Activated T-cell treated with anti-CD3 and anti-CD28 coated beads, Interleukin-2, amount 50 U/mL, for 4 hours (primary cell): ENCODE measurements around the gene CASK. TPM values are rescaled to one million over a fixed set of nuclear protein-coding genes. Genes with fewer than 3 reads are reported as not detected.
A peak's percentile ranks its signal among the peaks of the same experiment; 100 is the strongest.
"Not testable (repeated sequence)": the region's sequence is repeated elsewhere in the genome, so short reads cannot be mapped to it uniquely, and the experiment has no call there.

Experiments used
- ATAC-seq, 2 donors: fragments of 200-7000 bp; cut with Tn5 transposase; one replicate each; pipeline ENCODE4 v1.10.0; 2021
- DNase-seq: peaks from one replicate; pipeline ENCODE4 v3.0.0-alpha.2; 2020
- H3K27me3 Mint-ChIP-seq: one replicate; pipeline ENCODE4 v1.8.0; 2021; ENCODE audit warnings: low read depth, mixed read lengths
- H3K36me3 Mint-ChIP-seq: one replicate; pipeline ENCODE4 v1.8.0; 2022; ENCODE audit warnings: mixed read lengths; ENCODE audit not compliant: insufficient read depth
- H3K4me1 Mint-ChIP-seq: one replicate; pipeline ENCODE4 v1.8.0; 2021; ENCODE audit warnings: low read depth, mixed read lengths
- H3K4me3 Mint-ChIP-seq: one replicate; pipeline ENCODE4 v1.8.0; 2021; ENCODE audit warnings: mild to moderate bottlenecking, moderate library complexity, mixed read lengths
- H3K9me3 Mint-ChIP-seq: one replicate; pipeline ENCODE4 v1.8.0; 2021; ENCODE audit warnings: mixed read lengths
- total RNA-seq, 3 donors: library from RNA; stranded (reverse); gene quantifications; one replicate each; pipeline ENCODE4 v1.2.1, GENCODE V29; 2021

Gene CASK
- total RNA-seq, 3 donors from 2014 or later, result 18.3 to 29.8 (median 28.0) TPM

GRCh38 chrX:41667631-41668030 is 255.7 kb downstream of the CASK start:
- Mint-ChIP-seq H3K36me3 (peaks cover 12% of the 10 kb centered on the region), H3K4me1 (peaks cover 38% of the 10 kb centered on the region), H3K4me3 (no peak overlapping the region), H3K27me3 (no peaks in the 10 kb centered on the region), H3K9me3 (no peaks in the 10 kb centered on the region)
- ATAC-seq (peak; percentile 58 to 67), DNase-seq (no peak)

- Mint-ChIP-seq H3K9me3 (no peaks in the 10 kb centered on the region), H3K27me3 (no peaks in the 10 kb centered on the region), H3K4me3 (no peak overlapping the region), H3K36me3 (peaks cover 15% of the 10 kb centered on the region), H3K4me1 (peaks cover 35% of the 10 kb centered on the region)
- no peak for ATAC-seq
- DNase-seq, result no peak
Observed at GRCh38 chrX:41666251-41666650, 257.1 kb downstream of the CASK start.

- DNase-seq (no peak), ATAC-seq (no peak)
- peaks cover 35% of the 10 kb centered on the region for H3K4me1 Mint-ChIP-seq
- no peaks in the 10 kb centered on the region for H3K27me3 Mint-ChIP-seq
- peaks cover 15% of the 10 kb centered on the region for H3K36me3 Mint-ChIP-seq
- peak overlapping the region; percentile 45 for H3K4me3 Mint-ChIP-seq
- no peaks in the 10 kb centered on the region for H3K9me3 Mint-ChIP-seq
Observed at GRCh38 chrX:41665686-41666085, 257.7 kb downstream of the CASK start.

GRCh38 chrX:41664908-41665307 is 258.4 kb downstream of the CASK start:
- DNase-seq (no peak), ATAC-seq (no peak)
- H3K36me3 Mint-ChIP-seq, result peaks cover 17% of the 10 kb centered on the region
- peaks cover 33% of the 10 kb centered on the region for H3K4me1 Mint-ChIP-seq
- no peaks in the 10 kb centered on the region for H3K27me3 Mint-ChIP-seq
- no peaks in the 10 kb centered on the region for H3K9me3 Mint-ChIP-seq
- H3K4me3 Mint-ChIP-seq, result no peak overlapping the region

- DNase-seq (no peak), ATAC-seq (peak; percentile 77 to 82)
- Mint-ChIP-seq H3K36me3 (peaks cover 16% of the 10 kb centered on the region), H3K4me1 (peaks cover 31% of the 10 kb centered on the region), H3K4me3 (no peak overlapping the region), H3K9me3 (no peaks in the 10 kb centered on the region), H3K27me3 (no peaks in the 10 kb centered on the region)
Observed at GRCh38 chrX:41664375-41664901, 258.9 kb downstream of the CASK start.

- ATAC-seq (no peak), DNase-seq (no peak)
- peaks cover 29% of the 10 kb centered on the region for H3K36me3 Mint-ChIP-seq
- H3K4me1 Mint-ChIP-seq, result peaks cover 16% of the 10 kb centered on the region
- H3K4me3 Mint-ChIP-seq, result no peak overlapping the region
- H3K9me3 Mint-ChIP-seq, result no peaks in the 10 kb centered on the region
- no peaks in the 10 kb centered on the region for H3K27me3 Mint-ChIP-seq
Observed at GRCh38 chrX:41661366-41662095, 261.8 kb downstream of the CASK start.

GRCh38 chrX:41655631-41656030 is 267.7 kb downstream of the CASK start:
- H3K4me1 Mint-ChIP-seq, result no peaks in the 10 kb centered on the region
- H3K27me3 Mint-ChIP-seq, result no peaks in the 10 kb centered on the region
- DNase-seq (no peak), ATAC-seq (no peak)
- H3K36me3 Mint-ChIP-seq, result peaks cover 60% of the 10 kb centered on the region
- peaks cover 3% of the 10 kb centered on the region for H3K9me3 Mint-ChIP-seq
- H3K4me3 Mint-ChIP-seq, result no peak overlapping the region

- no peaks in the 10 kb centered on the region for H3K4me1 Mint-ChIP-seq
- peaks cover 3% of the 10 kb centered on the region for H3K9me3 Mint-ChIP-seq
- H3K27me3 Mint-ChIP-seq, result no peaks in the 10 kb centered on the region
- H3K36me3 Mint-ChIP-seq, result peaks cover 61% of the 10 kb centered on the region
- ATAC-seq (no peak), DNase-seq (no peak)
- H3K4me3 Mint-ChIP-seq, result no peak overlapping the region
Observed at GRCh38 chrX:41655101-41655500, 268.3 kb downstream of the CASK start.

GRCh38 chrX:41653125-41653524 is 270.2 kb downstream of the CASK start:
- peaks cover 3% of the 10 kb centered on the region for H3K9me3 Mint-ChIP-seq

GRCh38 chrX:41646201-41646600 is 277.2 kb downstream of the CASK start:
- H3K36me3 Mint-ChIP-seq, result peaks cover 26% of the 10 kb centered on the region
- not testable (repeated sequence) for ATAC-seq, H3K4me1 Mint-ChIP-seq, H3K9me3 Mint-ChIP-seq, H3K27me3 Mint-ChIP-seq, DNase-seq, H3K4me3 Mint-ChIP-seq

More at GRCh38 chrX:41653125-41653524, 270.2 kb downstream of the CASK start:
- DNase-seq (no peak), ATAC-seq (no peak)
- H3K36me3 Mint-ChIP-seq, result peaks cover 60% of the 10 kb centered on the region
- no peaks in the 10 kb centered on the region for H3K4me1 Mint-ChIP-seq
- no peaks in the 10 kb centered on the region for H3K27me3 Mint-ChIP-seq
- H3K4me3 Mint-ChIP-seq, result no peak overlapping the region

GRCh38 chrX:41634284-41634683 is 289.1 kb downstream of the CASK start:
- DNase-seq (no peak), ATAC-seq (no peak)
- H3K4me1 Mint-ChIP-seq, result no peaks in the 10 kb centered on the region
- H3K4me3 Mint-ChIP-seq, result no peak overlapping the region
- no peaks in the 10 kb centered on the region for H3K27me3 Mint-ChIP-seq
- peaks cover 8% of the 10 kb centered on the region for H3K36me3 Mint-ChIP-seq
- H3K9me3 Mint-ChIP-seq, result no peaks in the 10 kb centered on the region

GRCh38 chrX:41630091-41630490 is 293.3 kb downstream of the CASK start:
- Mint-ChIP-seq H3K27me3 (no peaks in the 10 kb centered on the region), H3K36me3 (peaks cover 9% of the 10 kb centered on the region), H3K9me3 (no peaks in the 10 kb centered on the region), H3K4me1 (no peaks in the 10 kb centered on the region), H3K4me3 (no peak overlapping the region)
- ATAC-seq, result no peak
- DNase-seq, result no peak

GRCh38 chrX:41629539-41629938 is 293.8 kb downstream of the CASK start:
- no peaks in the 10 kb centered on the region for H3K9me3 Mint-ChIP-seq
- no peak for DNase-seq
- no peak for ATAC-seq
- H3K4me3 Mint-ChIP-seq, result no peak overlapping the region
- H3K4me1 Mint-ChIP-seq, result no peaks in the 10 kb centered on the region
- peaks cover 13% of the 10 kb centered on the region for H3K36me3 Mint-ChIP-seq
- H3K27me3 Mint-ChIP-seq, result no peaks in the 10 kb centered on the region

GRCh38 chrX:41621222-41621723 is 302.1 kb downstream of the CASK start:
- ATAC-seq (no peak), DNase-seq (no peak)
- Mint-ChIP-seq H3K4me1 (peaks cover 2% of the 10 kb centered on the region), H3K9me3 (no peaks in the 10 kb centered on the region), H3K36me3 (peaks cover 17% of the 10 kb centered on the region), H3K27me3 (no peaks in the 10 kb centered on the region), H3K4me3 (no peak overlapping the region)

GRCh38 chrX:41619221-41619620 is 304.1 kb downstream of the CASK start:
- peaks cover 2% of the 10 kb centered on the region for H3K4me1 Mint-ChIP-seq
- H3K9me3 Mint-ChIP-seq, result no peaks in the 10 kb centered on the region
- H3K36me3 Mint-ChIP-seq, result peaks cover 6% of the 10 kb centered on the region
- no peaks in the 10 kb centered on the region for H3K27me3 Mint-ChIP-seq
- DNase-seq (no peak), ATAC-seq (no peak)
- no peak overlapping the region for H3K4me3 Mint-ChIP-seq
